Keratinocyte (primary cell): ENCODE data around the gene SLC12A8.

Experiments used
- CTCF ChIP-seq, 3 experiments: IDR thresholded peaks in 1 of 3; conservative IDR thresholded peaks in 1 of 3; optimal IDR thresholded peaks in 1 of 3; 2 replicates in 2 of 3; 3 replicates in 1 of 3; pipeline versions ENCODE3 to v1.5.1; 2011; ENCODE audit warnings: low read length in 3 of 3, mild to moderate bottlenecking in 3 of 3, moderate library complexity in 2 of 3, control low read depth in 1 of 3, inconsistent platforms in 1 of 3; ENCODE audit not compliant: insufficient read depth in 2 of 3; ENCODE audit errors: extremely low read depth in 1 of 3
- EZH2 ChIP-seq: IDR thresholded peaks from one replicate; pipeline ENCODE4 v1.6.1; 2012; ENCODE audit warnings: inconsistent platforms, mild to moderate bottlenecking, low read length, moderate library complexity

GRCh38 chr3:125152951-125153350, 59.6 kb downstream of the SLC12A8 start:
- TF ChIP-seq CTCF (optimal IDR thresholded peaks at IDR 0.05 in 1 of 3, IDR thresholded peaks at IDR 0.05 in 1 of 3, conservative IDR thresholded peaks at IDR 0.05 in 1 of 3; ENCODE audit: extremely low read depth in 1 of 3, insufficient read depth in 2 of 3, low read length in 3 of 3) (no peak), EZH2 (no peak)
